ENCODE results near the gene LSM4.

Gene LSM4

DNA sequence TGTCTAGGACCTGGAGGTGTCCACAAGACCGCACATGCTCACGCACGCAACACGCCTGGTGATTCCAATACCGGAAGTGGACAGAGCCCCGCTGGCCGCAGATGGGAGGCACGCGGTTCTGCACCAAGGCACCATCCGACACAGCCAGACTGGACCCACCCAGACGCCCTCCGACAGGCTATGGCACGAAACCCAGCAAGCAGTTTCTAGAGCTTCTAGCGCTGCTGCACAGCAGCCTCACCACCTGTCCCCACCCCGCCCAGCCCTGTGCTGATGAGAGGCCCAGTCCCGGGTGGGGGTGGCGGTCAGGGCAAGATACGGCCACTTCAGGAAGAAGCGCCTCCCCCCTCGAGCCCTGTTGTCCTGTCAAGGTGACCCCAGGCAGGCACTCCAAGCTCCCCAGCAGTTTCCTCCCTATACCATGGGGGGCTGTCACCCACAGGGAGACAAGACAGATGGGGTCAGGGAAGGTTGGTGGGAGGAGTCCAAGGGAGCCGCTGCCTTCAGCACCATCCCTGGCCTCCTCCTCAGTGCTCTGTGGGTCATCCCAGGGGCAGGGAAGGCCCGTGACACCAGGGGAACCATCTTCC, 11.3 kb downstream of the LSM4 start:
- peaks cover 42% of the 10 kb centered on the region for H3K36me3 ChIP-seq (ENCODE audit: control insufficient read depth, insufficient read depth, low read length)
- no peaks in the 10 kb centered on the region for H3K9me3 ChIP-seq (ENCODE audit: control insufficient read depth, insufficient read depth, low read length)
- no CpG with 5 or more reads among the region's 22 CpGs for WGBS (ENCODE audit: insufficient coverage, insufficient read length)
- no peaks in the 10 kb centered on the region; the same call in 1 of the 2 replicates for H3K4me1 ChIP-seq (ENCODE audit: control insufficient read depth, insufficient read depth, low read length)
- no peak for DNase-seq (ENCODE audit: low read depth, low spot score)
- H3K27me3 ChIP-seq (ENCODE audit: control insufficient read depth, insufficient read depth, low read length) = no peaks in the 10 kb centered on the region
- H3K27ac ChIP-seq (ENCODE audit: low read length) = no peak overlapping the region
- H3K4me3 ChIP-seq (ENCODE audit: low read length) = no peak overlapping the region

DNA sequence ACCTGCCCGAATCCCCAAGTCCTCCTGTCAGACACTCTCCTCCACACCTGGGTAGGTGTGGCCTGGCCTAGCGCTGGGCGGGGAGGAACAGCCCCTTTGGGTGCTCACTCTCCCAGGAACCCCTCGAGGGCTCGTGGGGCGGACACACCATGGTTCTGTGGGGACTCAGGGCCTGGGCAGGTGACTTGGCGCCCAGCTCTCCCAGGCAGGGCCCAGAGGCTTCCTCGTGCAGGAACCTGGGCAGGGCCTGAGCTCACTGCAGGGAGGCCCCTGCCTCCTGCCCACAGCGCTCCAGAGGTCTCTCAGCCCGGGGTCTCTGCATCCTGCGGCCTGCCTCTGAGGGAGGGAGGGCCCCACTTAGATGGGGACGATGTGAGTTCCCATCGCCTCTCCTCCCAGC, 11.9 kb downstream of the LSM4 start:
- DNase-seq (ENCODE audit: low read depth, low spot score) = no peak
- WGBS (ENCODE audit: insufficient coverage, insufficient read length) = no CpG with 5 or more reads among the region's 13 CpGs
- Histone ChIP-seq H3K27me3 (ENCODE audit: control insufficient read depth, insufficient read depth, low read length) (no peaks in the 10 kb centered on the region), H3K4me3 (ENCODE audit: low read length) (no peak overlapping the region), H3K27ac (ENCODE audit: low read length) (no peak overlapping the region), H3K4me1 (ENCODE audit: control insufficient read depth, insufficient read depth, low read length) (no peaks in the 10 kb centered on the region; the same call in 1 of the 2 replicates), H3K36me3 (ENCODE audit: control insufficient read depth, insufficient read depth, low read length) (peaks cover 42% of the 10 kb centered on the region), H3K9me3 (ENCODE audit: control insufficient read depth, insufficient read depth, low read length) (no peaks in the 10 kb centered on the region)

DNA sequence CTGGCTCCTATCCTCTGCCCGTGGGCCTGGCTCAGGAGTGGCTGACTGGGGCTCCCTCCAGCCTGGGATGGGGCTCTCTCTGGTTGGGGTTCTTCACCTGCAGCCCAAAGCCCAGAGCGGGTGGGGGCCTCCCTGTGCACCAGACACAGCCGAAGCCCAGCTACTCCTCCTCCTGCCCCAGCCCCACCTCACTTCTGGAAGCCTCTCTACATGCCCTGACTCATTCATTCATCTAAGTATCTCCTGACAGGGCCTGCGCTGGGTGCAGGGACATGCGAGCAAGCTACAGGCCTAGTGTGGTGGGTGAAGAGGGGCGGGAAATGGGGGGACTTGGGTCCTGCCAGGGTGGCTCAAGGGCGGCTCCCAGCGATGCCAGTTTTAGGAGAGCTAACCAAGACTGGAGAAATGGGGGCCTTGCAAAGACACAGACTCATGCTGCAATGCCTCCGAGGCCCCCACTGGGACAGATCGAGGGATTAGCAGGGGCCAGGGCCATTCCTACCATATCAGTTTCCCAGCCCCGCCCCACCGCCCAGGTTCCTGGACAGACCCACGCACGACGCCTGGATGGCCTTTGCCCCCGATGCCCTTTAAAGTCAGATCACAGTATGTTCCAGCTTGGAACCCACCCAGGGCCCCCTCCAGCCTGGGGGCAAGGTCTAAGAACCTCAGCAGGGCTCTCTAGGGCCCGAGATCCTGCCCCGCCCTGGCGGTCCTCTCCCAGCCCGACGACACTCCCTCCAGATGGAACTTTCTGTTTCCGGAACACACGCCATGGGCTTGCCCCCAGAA, 12.6 kb downstream of the LSM4 start:
- WGBS (ENCODE audit: insufficient coverage, insufficient read length) = no CpG with 5 or more reads among the region's 23 CpGs
- peaks cover 2% of the 10 kb centered on the region for H3K4me1 ChIP-seq (ENCODE audit: control insufficient read depth, insufficient read depth, low read length)
- no peaks in the 10 kb centered on the region for H3K9me3 ChIP-seq (ENCODE audit: control insufficient read depth, insufficient read depth, low read length)
- no peak overlapping the region for H3K27ac ChIP-seq (ENCODE audit: low read length)
- no peaks in the 10 kb centered on the region for H3K27me3 ChIP-seq (ENCODE audit: control insufficient read depth, insufficient read depth, low read length)
- no peak overlapping the region for H3K4me3 ChIP-seq (ENCODE audit: low read length)
- no peak for DNase-seq (ENCODE audit: low read depth, low spot score)
- H3K36me3 ChIP-seq (ENCODE audit: control insufficient read depth, insufficient read depth, low read length) = peaks cover 42% of the 10 kb centered on the region

DNA sequence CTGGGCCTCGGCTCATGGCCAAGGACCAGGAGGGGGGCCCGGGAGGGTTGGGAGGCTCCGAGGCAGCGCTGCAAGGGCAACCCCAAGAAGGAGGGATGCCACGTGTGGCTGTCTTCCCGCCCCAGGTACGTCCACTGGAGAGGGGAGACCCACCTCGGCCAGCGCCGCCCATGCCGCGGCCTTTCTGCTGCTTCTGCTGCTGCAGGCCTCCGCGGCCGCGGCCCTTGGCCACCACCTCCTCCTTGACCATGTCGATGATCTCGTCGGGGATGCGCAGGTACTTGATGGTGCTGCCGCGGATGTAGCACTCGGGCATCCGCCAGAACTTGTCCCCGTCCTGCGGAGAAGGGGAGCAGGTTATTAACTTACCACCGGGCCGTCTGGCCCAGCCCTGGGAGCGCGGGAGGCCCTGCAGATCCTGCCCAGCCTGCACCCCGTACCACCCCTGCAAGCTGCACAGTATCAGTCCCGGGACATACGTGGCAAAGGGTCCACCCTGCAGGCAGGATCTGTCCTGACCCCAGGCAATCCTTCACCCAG, 13.3 kb downstream of the LSM4 start:
- WGBS (ENCODE audit: insufficient coverage, insufficient read length) = no CpG with 5 or more reads among the region's 33 CpGs

DNA sequence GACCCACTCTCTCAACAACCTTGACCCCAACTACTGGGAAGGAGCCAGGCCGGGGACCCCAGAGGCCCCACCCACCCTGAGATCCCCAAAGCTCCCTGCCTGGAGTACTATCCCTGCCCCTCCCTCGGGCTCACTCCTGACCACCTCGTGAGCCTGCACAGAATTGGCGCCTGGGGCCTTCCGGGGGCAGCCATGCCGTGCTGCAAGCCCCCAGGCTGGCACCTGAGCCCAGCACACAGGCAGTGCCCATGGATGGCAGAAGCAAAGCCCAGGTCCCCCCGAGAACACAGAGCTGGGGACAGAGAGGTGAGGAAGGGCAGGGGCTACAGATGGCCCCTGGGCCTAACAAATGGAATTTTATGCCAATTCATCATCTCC, 13.9 kb downstream of the LSM4 start:
- H3K4me1 ChIP-seq (ENCODE audit: control insufficient read depth, insufficient read depth, low read length) = peaks cover 9% of the 10 kb centered on the region
- H3K9me3 ChIP-seq (ENCODE audit: control insufficient read depth, insufficient read depth, low read length) = no peaks in the 10 kb centered on the region
- DNase-seq (ENCODE audit: low read depth, low spot score) = no peak
- no peaks in the 10 kb centered on the region for H3K27me3 ChIP-seq (ENCODE audit: control insufficient read depth, insufficient read depth, low read length)
- H3K36me3 ChIP-seq (ENCODE audit: control insufficient read depth, insufficient read depth, low read length) = peaks cover 42% of the 10 kb centered on the region
- no peak overlapping the region for H3K4me3 ChIP-seq (ENCODE audit: low read length)
- no CpG with 5 or more reads among the region's 7 CpGs for whole genome bisulfite sequencing (ENCODE audit: insufficient coverage, insufficient read length)
- no peak overlapping the region for H3K27ac ChIP-seq (ENCODE audit: low read length)

More for the DNA sequence above, 13.3 kb downstream of the LSM4 start:
- no peaks in the 10 kb centered on the region for H3K27me3 ChIP-seq (ENCODE audit: control insufficient read depth, insufficient read depth, low read length)
- H3K27ac ChIP-seq (ENCODE audit: low read length) = no peak overlapping the region
- peaks cover 6% of the 10 kb centered on the region for H3K4me1 ChIP-seq (ENCODE audit: control insufficient read depth, insufficient read depth, low read length)
- H3K9me3 ChIP-seq (ENCODE audit: control insufficient read depth, insufficient read depth, low read length) = no peaks in the 10 kb centered on the region
- peaks cover 42% of the 10 kb centered on the region for H3K36me3 ChIP-seq (ENCODE audit: control insufficient read depth, insufficient read depth, low read length)
- DNase-seq (ENCODE audit: low read depth, low spot score) = no peak
- no peak overlapping the region for H3K4me3 ChIP-seq (ENCODE audit: low read length)

DNA sequence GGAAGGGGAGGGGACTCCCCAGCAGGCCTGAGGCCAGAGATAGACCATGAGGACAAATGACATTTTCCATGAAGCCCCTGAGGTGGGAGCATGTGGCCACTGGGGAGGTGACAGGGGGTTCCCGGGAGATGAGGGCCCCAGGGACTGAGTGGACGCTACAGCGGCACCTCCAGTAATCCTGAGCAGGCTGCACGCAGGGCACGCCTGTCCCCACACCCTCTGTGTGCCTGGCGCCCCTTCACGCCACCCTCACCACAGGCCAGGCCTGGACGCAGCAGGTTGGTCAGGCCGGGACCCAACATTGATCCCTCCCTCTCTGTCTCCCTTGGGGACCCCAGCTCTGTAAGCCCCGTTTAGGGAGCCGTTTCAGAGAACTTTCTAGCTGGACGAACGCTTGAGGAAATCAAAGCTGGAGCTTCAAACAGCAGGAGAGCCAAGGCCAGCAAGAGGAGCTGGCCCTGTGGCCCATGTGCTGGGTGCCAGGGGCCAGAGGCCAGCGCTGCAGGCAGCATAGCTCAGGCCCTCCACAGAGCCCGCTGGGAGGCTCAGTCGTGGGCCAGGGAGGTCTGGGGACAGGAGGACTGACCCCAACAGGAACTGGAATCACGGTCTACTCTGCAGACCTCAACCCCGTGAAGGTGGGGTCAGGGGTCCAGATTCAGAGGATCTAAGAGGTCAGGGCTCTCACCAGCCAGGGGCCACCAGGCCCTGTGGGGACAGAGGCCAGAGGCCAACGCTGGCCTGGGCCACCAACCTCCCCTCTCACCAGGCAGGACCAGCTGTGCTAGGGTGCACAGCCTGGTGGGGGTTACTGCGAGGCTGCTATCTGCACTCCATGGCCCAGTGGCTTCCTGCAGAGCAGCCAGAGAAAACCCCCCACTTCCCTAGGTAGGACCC, 14.6 kb downstream of the LSM4 start:
- Histone ChIP-seq H3K4me3 (ENCODE audit: low read length) (no peak overlapping the region), H3K27me3 (ENCODE audit: control insufficient read depth, insufficient read depth, low read length) (no peaks in the 10 kb centered on the region), H3K9me3 (ENCODE audit: control insufficient read depth, insufficient read depth, low read length) (no peaks in the 10 kb centered on the region), H3K27ac (ENCODE audit: low read length) (no peak overlapping the region), H3K36me3 (ENCODE audit: control insufficient read depth, insufficient read depth, low read length) (peaks cover 42% of the 10 kb centered on the region), H3K4me1 (ENCODE audit: control insufficient read depth, insufficient read depth, low read length) (peaks cover 11% of the 10 kb centered on the region)
- no peak for DNase-seq (ENCODE audit: low read depth, low spot score)
- no CpG with 5 or more reads among the region's 20 CpGs for WGBS (ENCODE audit: insufficient coverage, insufficient read length)

DNA sequence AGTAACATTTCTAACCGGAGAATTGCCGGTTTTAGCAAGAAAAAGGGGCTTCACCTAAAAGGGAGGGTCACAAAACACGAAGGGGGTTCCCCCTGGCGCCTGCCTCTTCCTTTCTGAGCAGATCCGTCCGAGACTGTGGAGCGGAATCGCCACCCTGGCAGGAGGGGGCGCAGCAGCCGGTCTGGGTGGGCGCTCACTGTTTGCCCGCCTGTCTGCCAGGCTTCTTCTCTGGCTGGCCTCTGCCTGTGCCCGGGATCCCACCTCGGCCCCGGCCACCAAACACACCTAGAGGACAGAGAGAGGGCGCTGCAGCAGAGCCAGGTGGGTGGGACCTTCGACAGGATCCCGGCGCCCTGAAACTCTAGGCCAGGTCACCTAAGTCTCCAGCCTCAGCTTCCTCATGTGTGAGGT, 15.6 kb downstream of the LSM4 start:
- no CpG with 5 or more reads among the region's 19 CpGs for WGBS (ENCODE audit: insufficient coverage, insufficient read length)
- Histone ChIP-seq H3K27me3 (ENCODE audit: control insufficient read depth, insufficient read depth, low read length) (no peaks in the 10 kb centered on the region), H3K9me3 (ENCODE audit: control insufficient read depth, insufficient read depth, low read length) (no peaks in the 10 kb centered on the region), H3K4me1 (ENCODE audit: control insufficient read depth, insufficient read depth, low read length) (peaks cover 11% of the 10 kb centered on the region), H3K36me3 (ENCODE audit: control insufficient read depth, insufficient read depth, low read length) (peaks cover 36% of the 10 kb centered on the region), H3K27ac (ENCODE audit: low read length) (no peak overlapping the region), H3K4me3 (ENCODE audit: low read length) (no peak overlapping the region)
- no peak for DNase-seq (ENCODE audit: low read depth, low spot score)

DNA sequence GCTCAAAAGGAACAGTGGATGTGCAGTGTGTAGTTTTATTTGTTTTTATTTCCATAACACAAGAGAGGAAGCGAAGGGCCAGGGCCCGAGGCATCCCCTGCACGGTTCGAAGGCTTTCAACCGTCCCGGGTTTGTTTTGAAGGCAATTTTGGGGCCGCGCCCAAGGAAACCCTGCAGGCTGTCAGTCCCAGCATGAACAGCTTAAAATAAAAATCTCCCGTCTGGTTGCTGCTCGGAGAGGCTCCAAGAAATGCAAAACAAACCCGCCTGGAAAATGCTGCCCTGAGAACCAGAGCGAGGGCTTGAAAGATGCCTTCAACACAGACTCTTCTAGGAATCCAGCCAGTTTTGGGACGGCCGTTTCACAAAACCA, 16.0 kb downstream of the LSM4 start:
- H3K4me3 ChIP-seq (ENCODE audit: low read length) = no peak overlapping the region
- no peak overlapping the region for H3K27ac ChIP-seq (ENCODE audit: low read length)
- H3K36me3 ChIP-seq (ENCODE audit: control insufficient read depth, insufficient read depth, low read length) = peaks cover 32% of the 10 kb centered on the region
- DNase-seq (ENCODE audit: low read depth, low spot score) = no peak
- no CpG with 5 or more reads among the region's 14 CpGs for WGBS (ENCODE audit: insufficient coverage, insufficient read length)
- no peaks in the 10 kb centered on the region for H3K27me3 ChIP-seq (ENCODE audit: control insufficient read depth, insufficient read depth, low read length)
- no peaks in the 10 kb centered on the region for H3K9me3 ChIP-seq (ENCODE audit: control insufficient read depth, insufficient read depth, low read length)
- peaks cover 11% of the 10 kb centered on the region for H3K4me1 ChIP-seq (ENCODE audit: control insufficient read depth, insufficient read depth, low read length)

DNA sequence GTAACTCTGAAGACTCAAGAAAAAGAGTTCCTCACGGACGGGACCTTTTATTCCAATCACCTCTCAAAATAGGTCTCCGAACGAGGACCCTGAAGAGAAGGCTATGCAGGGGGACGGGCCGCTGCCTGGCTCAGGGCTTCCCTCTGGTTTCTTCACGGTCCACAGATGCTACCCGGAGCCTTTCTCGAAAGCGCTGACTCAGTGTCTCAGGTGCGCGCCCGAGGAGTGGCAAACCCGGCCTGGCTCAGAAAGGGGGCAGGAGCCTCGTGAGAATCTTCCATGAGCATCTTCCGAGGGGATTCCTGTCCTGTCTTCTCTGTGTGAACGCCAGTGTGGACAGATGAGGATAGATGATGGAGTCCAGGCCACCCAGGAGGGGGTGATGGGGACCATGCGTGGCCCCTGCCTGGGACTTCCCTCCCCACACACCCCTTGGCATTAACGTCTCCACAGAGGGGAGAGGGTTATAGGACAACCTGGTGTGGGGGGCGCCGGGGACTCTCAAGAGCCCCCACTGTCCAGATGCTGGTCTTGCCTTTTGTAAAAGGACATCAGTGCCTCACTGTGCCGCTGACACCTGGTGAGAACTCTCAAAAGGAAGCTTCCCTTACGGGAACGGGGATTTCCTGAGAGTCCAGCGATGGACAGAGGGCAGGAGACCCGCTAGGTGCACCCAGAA, 16.5 kb downstream of the LSM4 start:
- WGBS (ENCODE audit: insufficient coverage, insufficient read length) = no CpG with 5 or more reads among the region's 26 CpGs
- Histone ChIP-seq H3K36me3 (ENCODE audit: control insufficient read depth, insufficient read depth, low read length) (peaks cover 27% of the 10 kb centered on the region), H3K27me3 (ENCODE audit: control insufficient read depth, insufficient read depth, low read length) (no peaks in the 10 kb centered on the region), H3K4me3 (ENCODE audit: low read length) (no peak overlapping the region), H3K27ac (ENCODE audit: low read length) (no peak overlapping the region), H3K4me1 (ENCODE audit: control insufficient read depth, insufficient read depth, low read length) (peaks cover 11% of the 10 kb centered on the region), H3K9me3 (ENCODE audit: control insufficient read depth, insufficient read depth, low read length) (no peaks in the 10 kb centered on the region)
- no peak for DNase-seq (ENCODE audit: low read depth, low spot score)

Data from iPS DF 6.9 (cell line).